Body of pancreas (tissue), 4 donors: ENCODE results near the gene KDM4B.

ENCODE experiments used
- POLR2A ChIP-seq, 3 donors: fragments of 450-650 bp; IDR thresholded peaks; one replicate each; pipeline ENCODE4 v1.6.1; 2016; ENCODE audit warnings: antibody characterized with exemption in 3 of 3, mild to moderate bottlenecking in 2 of 3
- TF ChIP-seq, protein P1 (sequence below), 7 experiments: fragments of 450-650 bp in 4 of 7; fragments of 200-600 bp in 3 of 7; sonication (generic) in 3 of 7; IDR thresholded peaks; one replicate each; pipeline ENCODE4 v1.5.1; 2016 to 2019; ENCODE audit warnings: antibody characterized with exemption in 7 of 7

DNA sequence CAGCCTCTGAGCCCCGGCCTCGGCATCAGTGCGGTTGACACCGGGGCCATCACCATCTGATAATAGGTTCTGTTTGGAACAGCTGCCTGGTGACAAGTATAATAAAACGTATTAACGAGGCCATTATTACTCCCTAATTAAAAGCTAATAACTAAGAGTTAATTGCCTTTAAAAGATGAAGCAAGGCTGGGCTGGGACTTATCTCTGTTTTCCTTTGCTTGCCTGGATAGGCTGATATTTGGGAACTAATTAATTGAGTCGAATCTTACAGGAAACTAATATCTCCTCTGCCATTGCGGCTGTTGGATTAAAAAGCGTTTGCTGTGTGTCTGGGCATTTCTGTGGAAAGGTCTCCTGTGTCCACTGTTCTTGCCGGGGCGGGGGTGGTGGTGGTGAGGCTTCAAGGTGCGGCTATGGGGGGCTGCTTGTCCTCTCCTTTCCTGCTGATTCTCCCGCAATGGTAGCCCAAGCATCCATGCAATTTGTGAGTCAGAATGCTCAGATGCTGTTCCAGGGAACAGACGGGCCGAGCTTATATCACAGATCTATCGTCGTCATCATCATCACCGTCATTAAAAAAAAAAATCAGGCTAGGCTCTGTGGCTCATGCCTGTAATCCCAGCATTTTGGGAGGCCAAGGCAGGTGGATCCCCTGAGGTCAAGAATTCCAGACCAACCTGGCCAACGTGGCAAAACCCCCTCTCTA lies 209.0 kb downstream of the KDM4B start:
- TF ChIP-seq, protein P1, sequence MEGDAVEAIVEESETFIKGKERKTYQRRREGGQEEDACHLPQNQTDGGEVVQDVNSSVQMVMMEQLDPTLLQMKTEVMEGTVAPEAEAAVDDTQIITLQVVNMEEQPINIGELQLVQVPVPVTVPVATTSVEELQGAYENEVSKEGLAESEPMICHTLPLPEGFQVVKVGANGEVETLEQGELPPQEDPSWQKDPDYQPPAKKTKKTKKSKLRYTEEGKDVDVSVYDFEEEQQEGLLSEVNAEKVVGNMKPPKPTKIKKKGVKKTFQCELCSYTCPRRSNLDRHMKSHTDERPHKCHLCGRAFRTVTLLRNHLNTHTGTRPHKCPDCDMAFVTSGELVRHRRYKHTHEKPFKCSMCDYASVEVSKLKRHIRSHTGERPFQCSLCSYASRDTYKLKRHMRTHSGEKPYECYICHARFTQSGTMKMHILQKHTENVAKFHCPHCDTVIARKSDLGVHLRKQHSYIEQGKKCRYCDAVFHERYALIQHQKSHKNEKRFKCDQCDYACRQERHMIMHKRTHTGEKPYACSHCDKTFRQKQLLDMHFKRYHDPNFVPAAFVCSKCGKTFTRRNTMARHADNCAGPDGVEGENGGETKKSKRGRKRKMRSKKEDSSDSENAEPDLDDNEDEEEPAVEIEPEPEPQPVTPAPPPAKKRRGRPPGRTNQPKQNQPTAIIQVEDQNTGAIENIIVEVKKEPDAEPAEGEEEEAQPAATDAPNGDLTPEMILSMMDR (IDR thresholded peaks at IDR 0.05): no peak
- no peak for TF ChIP-seq POLR2A (IDR thresholded peaks at IDR 0.05)
